Neuronal stem cell (in vitro differentiated cells): ENCODE results near the gene ZFX.

Experiments used
- DNase-seq: peaks from one replicate; pipeline ENCODE4 v3.0.0-alpha.2; 2013; ENCODE audit warnings: low spot score
- H2AFZ ChIP-seq: one replicate; pipeline ENCODE4 v1.6.1; 2013; ENCODE audit warnings: mild to moderate bottlenecking, low read length, inconsistent platforms
- H2AK5ac ChIP-seq: 2 replicates; pipeline ENCODE4 v1.6.1; 2013; ENCODE audit warnings: low read depth, mild to moderate bottlenecking, inconsistent platforms, low read length, moderate library complexity, mixed read lengths
- H2BK120ac ChIP-seq: 2 replicates; pipeline ENCODE4 v1.6.1; 2013; ENCODE audit warnings: low read depth, mild to moderate bottlenecking, inconsistent platforms, low read length, moderate library complexity, mixed read lengths
- H2BK12ac ChIP-seq: one replicate; pipeline ENCODE4 v1.6.1; 2013; ENCODE audit warnings: low read length, inconsistent platforms
- H2BK15ac ChIP-seq: 2 replicates; pipeline ENCODE4 v1.6.1; 2013; ENCODE audit warnings: mild to moderate bottlenecking, low read length, inconsistent platforms, mixed read lengths
- H2BK5ac ChIP-seq: one replicate; pipeline ENCODE4 v1.6.1; 2013; ENCODE audit warnings: inconsistent platforms, mild to moderate bottlenecking, low read length, moderate library complexity
- H3K14ac ChIP-seq: one replicate; pipeline ENCODE4 v1.6.1; 2013; ENCODE audit warnings: low read length, inconsistent platforms
- H3K18ac ChIP-seq: 2 replicates; pipeline ENCODE4 v1.6.1; 2013; ENCODE audit warnings: low read length, inconsistent platforms
- H3K23ac ChIP-seq: 2 replicates; pipeline ENCODE4 v1.6.1; 2013; ENCODE audit warnings: low read depth, mild to moderate bottlenecking, mixed read lengths, low read length, inconsistent platforms; ENCODE audit not compliant: poor library complexity
- H3K27ac ChIP-seq: replicated peaks from 3 replicates; pipeline ENCODE4 v1.5.1; 2013; ENCODE audit warnings: low read length, inconsistent platforms
- H3K27me3 ChIP-seq, 3 experiments: 2 replicates each; pipeline ENCODE4 v1.6.1; 2013; ENCODE audit warnings: low read length in 3 of 3, mild to moderate bottlenecking in 2 of 3, inconsistent platforms in 1 of 3, low read depth in 1 of 3, mixed read lengths in 1 of 3, moderate library complexity in 1 of 3; ENCODE audit not compliant: control insufficient read depth in 3 of 3, insufficient read depth in 3 of 3
- H3K36me3 ChIP-seq, 2 donors: replicated peaks in 1 of 2; 2 replicates each; pipeline ENCODE4 v1.6.1; 2013; ENCODE audit warnings: low read length in 2 of 2; ENCODE audit not compliant: control insufficient read depth in 2 of 2, insufficient read depth in 2 of 2
- H3K4ac ChIP-seq: 2 replicates; pipeline ENCODE4 v1.6.1; 2013; ENCODE audit warnings: inconsistent platforms, mild to moderate bottlenecking, low read length, moderate library complexity
- H3K4me1 ChIP-seq, 2 donors: 1 replicate in 1 of 2; 2 replicates in 1 of 2; pipeline ENCODE4 v1.6.1; 2013; ENCODE audit warnings: low read length in 2 of 2, low read depth in 1 of 2; ENCODE audit not compliant: control insufficient read depth in 2 of 2, insufficient read depth in 1 of 2
- H3K4me2 ChIP-seq: one replicate; pipeline ENCODE4 v1.6.1; 2013; ENCODE audit warnings: mild to moderate bottlenecking, low read length, inconsistent platforms; ENCODE audit not compliant: insufficient read depth, poor library complexity, severe bottlenecking
- H3K4me3 ChIP-seq, 2 donors: 2 replicates each; pipeline ENCODE4 v1.5.1; 2013; ENCODE audit warnings: low read length in 2 of 2, mild to moderate bottlenecking in 2 of 2, inconsistent platforms in 1 of 2, moderate library complexity in 1 of 2
- H3K79me1 ChIP-seq: one replicate; pipeline ENCODE4 v1.6.1; 2013; ENCODE audit warnings: low read depth, mild to moderate bottlenecking, inconsistent platforms, low read length, moderate library complexity
- H3K9ac ChIP-seq: one replicate; pipeline ENCODE4 v1.6.1; 2013; ENCODE audit warnings: mild to moderate bottlenecking, low read depth, low read length, inconsistent platforms; ENCODE audit not compliant: poor library complexity
- H3K9me3 ChIP-seq, 2 donors: replicated peaks in 1 of 2; 2 replicates each; pipeline versions ENCODE3 to v1.6.1; 2013; ENCODE audit warnings: low read length in 2 of 2, mild to moderate bottlenecking in 2 of 2, inconsistent platforms in 1 of 2, low read depth in 1 of 2, mixed read lengths in 1 of 2, moderate library complexity in 1 of 2; ENCODE audit not compliant: control insufficient read depth in 2 of 2, insufficient read depth in 1 of 2
- H4K8ac ChIP-seq: one replicate; pipeline ENCODE4 v1.6.1; 2013; ENCODE audit warnings: low read depth, mild to moderate bottlenecking, inconsistent platforms, low read length, moderate library complexity
- H4K91ac ChIP-seq: one replicate; pipeline ENCODE4 v1.6.1; 2013; ENCODE audit warnings: low read length, low read depth, mild to moderate bottlenecking, inconsistent platforms; ENCODE audit not compliant: poor library complexity
- WGBS, 2 donors: extraction: QIAGEN DNeasy Blood & Tissue Kit; methylation state at CpG; one replicate each; pipeline ENCODE4 v1.1.7; 2013; ENCODE audit warnings: missing lambda C conversion rate in 2 of 2, mixed read lengths in 1 of 2; ENCODE audit not compliant: insufficient read length in 2 of 2, insufficient replicate concordance in 1 of 2; ENCODE audit errors: extremely low coverage in 2 of 2; 5-methylcytosine and 5-hydroxymethylcytosine counted together

ZFX gene

GRCh38 chrX:24243692-24244091, 94.2 kb downstream of the ZFX start:
- Histone ChIP-seq H3K9me3 (no peaks in the 10 kb centered on the region), H2BK15ac (no peak overlapping the region), H2AK5ac (no peak overlapping the region), H2BK120ac (no peak overlapping the region), H3K79me1 (no peaks in the 10 kb centered on the region), H2AFZ (no peak overlapping the region), H3K14ac (no peak overlapping the region), H3K4me1 (peaks cover 0 to 4% of the 10 kb centered on the region in 2 donors), H2BK5ac (no peak overlapping the region), H4K91ac (no peak overlapping the region), H3K36me3 (no peaks in the 10 kb centered on the region), H3K18ac (no peak overlapping the region), H3K4ac (no peak overlapping the region), H3K27me3 (peaks cover 0 to 24% (median 0%) of the 10 kb centered on the region in 3 experiments), H3K9ac (no peak overlapping the region), H4K8ac (no peak overlapping the region), H2BK12ac (no peak overlapping the region), H3K27ac (no peak overlapping the region), H3K4me3 (no peak overlapping the region), H3K4me2 (no peak overlapping the region), H3K23ac (no peak overlapping the region)
- no peak for DNase-seq
- WGBS, 2 donors, result no CpG with 5 or more reads among the region's 3 CpGs

GRCh38 chrX:24245202-24245601, 95.7 kb downstream of the ZFX start:
- WGBS, 2 donors, result no CpG with 5 or more reads among the region's 6 CpGs
- no peaks in the 10 kb centered on the region for H3K36me3 ChIP-seq
- H3K4me3 ChIP-seq, result no peak overlapping the region
- no peak overlapping the region for H3K4ac ChIP-seq
- peak; percentile 20 for DNase-seq
- H2BK5ac ChIP-seq, result no peak overlapping the region
- H2BK120ac ChIP-seq, result no peak overlapping the region
- H3K18ac ChIP-seq, result no peak overlapping the region
- H3K4me2 ChIP-seq, result no peak overlapping the region
- no peak overlapping the region for H3K14ac ChIP-seq
- H4K91ac ChIP-seq, result no peak overlapping the region
- H3K79me1 ChIP-seq, result no peaks in the 10 kb centered on the region
- no peak overlapping the region for H2AFZ ChIP-seq
- H3K23ac ChIP-seq, result no peak overlapping the region
- H3K27me3 ChIP-seq, result peaks cover 0 to 24% (median 0%) of the 10 kb centered on the region in 3 experiments
- H2BK15ac ChIP-seq, result no peak overlapping the region
- no peak overlapping the region for H2BK12ac ChIP-seq
- peak overlapping the region; percentile 89 for H3K27ac ChIP-seq
- no peak overlapping the region for H3K9ac ChIP-seq
- H3K9me3 ChIP-seq, result no peaks in the 10 kb centered on the region
- peaks cover 0 to 4% of the 10 kb centered on the region in 2 donors for H3K4me1 ChIP-seq
- no peak overlapping the region for H2AK5ac ChIP-seq
- no peak overlapping the region for H4K8ac ChIP-seq

- no peak overlapping the region for H2BK12ac ChIP-seq
- H3K4me1 ChIP-seq, result peaks cover 0 to 4% of the 10 kb centered on the region in 2 donors
- H4K8ac ChIP-seq, result no peak overlapping the region
- no peaks in the 10 kb centered on the region for H3K36me3 ChIP-seq
- no peak overlapping the region for H2BK15ac ChIP-seq
- no peak overlapping the region for H3K9ac ChIP-seq
- H2BK5ac ChIP-seq, result no peak overlapping the region
- H3K14ac ChIP-seq, result no peak overlapping the region
- DNase-seq, result no peak
- peaks cover 0 to 28% (median 0%) of the 10 kb centered on the region in 3 experiments for H3K27me3 ChIP-seq
- H2AK5ac ChIP-seq, result no peak overlapping the region
- H3K4ac ChIP-seq, result no peak overlapping the region
- H3K9me3 ChIP-seq, result no peaks in the 10 kb centered on the region
- H3K4me2 ChIP-seq, result no peak overlapping the region
- H3K23ac ChIP-seq, result no peak overlapping the region
- no peak overlapping the region for H2AFZ ChIP-seq
- H2BK120ac ChIP-seq, result no peak overlapping the region
- no peak overlapping the region for H4K91ac ChIP-seq
- H3K4me3 ChIP-seq, result no peak overlapping the region
- H3K27ac ChIP-seq, result no peak overlapping the region
- H3K79me1 ChIP-seq, result no peaks in the 10 kb centered on the region
- WGBS, 2 donors, result no CpG with 5 or more reads among the region's 4 CpGs
- H3K18ac ChIP-seq, result no peak overlapping the region
These were observed 98.5 kb downstream of the ZFX start for GRCh38 chrX:24248042-24248441.

- Histone ChIP-seq H3K9ac (no peak overlapping the region), H3K4ac (no peak overlapping the region), H4K8ac (no peak overlapping the region), H3K27ac (no peak overlapping the region), H3K9me3 (no peaks in the 10 kb centered on the region), H3K4me1 (no peaks in the 10 kb centered on the region), H2AFZ (no peak overlapping the region), H3K14ac (no peak overlapping the region), H3K4me2 (no peak overlapping the region), H3K79me1 (no peaks in the 10 kb centered on the region), H4K91ac (no peak overlapping the region), H2BK120ac (no peak overlapping the region), H3K36me3 (no peaks in the 10 kb centered on the region), H2BK12ac (no peak overlapping the region), H2BK15ac (no peak overlapping the region), H2BK5ac (no peak overlapping the region), H3K27me3 (peaks cover 0 to 8% (median 0%) of the 10 kb centered on the region in 3 experiments), H3K18ac (no peak overlapping the region), H3K23ac (no peak overlapping the region), H3K4me3 (no peak overlapping the region), H2AK5ac (no peak overlapping the region)
- no CpG with 5 or more reads among the region's 3 CpGs for WGBS, 2 donors
- DNase-seq, result no peak
These were observed 103.5 kb downstream of the ZFX start for GRCh38 chrX:24253030-24253429.
